Karpas-422 (cell line): ENCODE results near the gene MOV10L1. TPM values are rescaled to one million over a fixed set of nuclear protein-coding genes. Genes with fewer than 3 reads are reported as not detected.

Experiments used
- DNase-seq: peaks from one replicate; pipeline ENCODE4 v3.0.0-alpha.2; 2015
- H2AFZ ChIP-seq: fragments of 200-600 bp; sonication (generic); 2 replicates; pipeline ENCODE4 v1.6.1; 2014; ENCODE audit warnings: antibody characterized with exemption, low read length, mixed read lengths
- H3K27ac ChIP-seq: fragments of 200-600 bp; sonication (generic); 2 replicates; pipeline ENCODE4 v1.5.1; 2014; ENCODE audit warnings: mild to moderate bottlenecking, low read length, moderate library complexity
- H3K27me3 ChIP-seq: fragments of 200-600 bp; sonication (generic); 2 replicates; pipeline ENCODE4 v1.6.1; 2014; ENCODE audit warnings: low read length, mixed read lengths
- H3K36me3 ChIP-seq: fragments of 200-600 bp; sonication (generic); 2 replicates; pipeline ENCODE4 v1.6.1; 2014; ENCODE audit warnings: low read length, mixed read lengths; ENCODE audit not compliant: insufficient read depth
- H3K4me1 ChIP-seq: fragments of 200-600 bp; sonication (generic); 2 replicates; pipeline ENCODE4 v1.6.1; 2014; ENCODE audit warnings: mild to moderate bottlenecking, low read length, mixed read lengths
- H3K4me2 ChIP-seq: fragments of 200-600 bp; sonication (generic); 2 replicates; pipeline ENCODE4 v1.6.1; 2014; ENCODE audit warnings: low read length, low read depth, mild to moderate bottlenecking; ENCODE audit not compliant: poor library complexity, severe bottlenecking
- H3K4me3 ChIP-seq: fragments of 200-600 bp; sonication (generic); 2 replicates; pipeline ENCODE4 v1.5.1; 2014; ENCODE audit warnings: mild to moderate bottlenecking, antibody characterized with exemption, low read length, mixed read lengths
- H3K79me2 ChIP-seq: fragments of 200-600 bp; sonication (generic); 2 replicates; pipeline ENCODE4 v1.6.1; 2014; ENCODE audit warnings: mild to moderate bottlenecking, low read length, mixed read lengths
- H3K9ac ChIP-seq: fragments of 200-600 bp; sonication (generic); 2 replicates; pipeline ENCODE4 v1.6.0; 2014; ENCODE audit warnings: low read length
- H3K9me2 ChIP-seq: fragments of 200-600 bp; sonication (generic), shearing (Covaris generic); replicated peaks from 2 replicates; pipeline ENCODE4 v1.6.0; 2014; ENCODE audit warnings: mild to moderate bottlenecking, low read length, moderate library complexity; ENCODE audit not compliant: insufficient read depth
- H3K9me3 ChIP-seq: fragments of 300-700, 200-600 bp; sonication (generic); 2 replicates; pipeline ENCODE4 v1.6.1; 2014; ENCODE audit warnings: low read length, mixed read lengths
- H4K20me1 ChIP-seq: fragments of 200-600 bp; sonication (generic); 2 replicates; pipeline ENCODE4 v1.6.1; 2014; ENCODE audit warnings: mild to moderate bottlenecking, antibody characterized with exemption, low read length, low read depth; ENCODE audit not compliant: insufficient read depth
- total RNA-seq: library from RNA; depleted of rRNA; stranded (reverse); fragments of >200 nt; shearing (Covaris generic); gene quantifications from 2 replicates; pipeline ENCODE4 v1.2.3, GENCODE V29; 2014; ENCODE audit warnings: low replicate concordance; rRNA removed

MOV10L1 gene
- 2.9 TPM in 1 of 2 replicates, not detected in the other for total RNA-seq

DNA sequence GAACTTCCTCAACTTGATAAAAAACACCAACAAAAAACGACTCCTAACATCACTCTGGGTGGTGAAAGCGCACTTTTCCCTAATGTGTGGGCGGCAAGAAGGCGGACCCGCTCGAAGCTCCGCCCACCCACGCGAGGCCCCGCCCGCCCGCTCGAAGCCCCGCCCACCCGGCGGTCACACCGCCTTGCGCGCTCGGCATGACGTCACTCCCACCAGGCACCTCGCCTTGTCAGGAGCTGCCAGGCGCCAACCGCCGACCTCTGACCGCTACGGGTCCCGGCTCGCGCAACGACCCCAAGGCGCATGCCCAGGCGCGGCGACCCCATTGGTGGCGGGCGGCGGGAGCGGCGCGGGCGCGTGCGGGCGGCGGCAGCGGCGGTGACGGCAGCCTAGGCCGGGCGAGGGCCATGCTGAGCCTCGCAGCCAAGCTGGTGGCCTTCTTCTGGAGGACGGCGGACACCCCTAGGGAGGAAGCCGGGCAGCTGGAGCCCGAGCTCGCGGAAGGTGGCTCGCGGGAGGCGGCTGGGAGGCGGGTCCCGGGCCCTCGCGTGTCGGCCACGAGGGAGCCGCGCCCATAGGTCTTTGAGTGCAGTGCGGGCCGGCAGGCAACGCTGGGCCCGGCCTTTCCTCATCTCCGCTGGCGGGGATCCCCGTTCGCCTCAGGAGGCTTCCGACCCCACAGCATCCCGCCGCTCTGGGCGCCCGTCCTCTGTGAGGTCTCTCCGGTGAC, at the start of gene MOV10L1:
Gene MOV10L1, plus strand, starts transcription at position 325 of the 730 bp plus-strand sequence. Its CDS starts 83 bp downstream, at position 408.
- Histone ChIP-seq H3K9me2 (no peaks in the 10 kb centered on the region), H3K9me3 (no peaks in the 10 kb centered on the region; the same call in 1 of the 2 replicates), H3K27ac (no peak within 1 kb of the TSS), H2AFZ (no peak within 1 kb of the TSS), H3K27me3 (0 out of 2 replicates have a peak, but pooled peaks cover 2% of the 10 kb centered on the region), H4K20me1 (no peaks in the 10 kb centered on the region), H3K4me2 (no peak within 1 kb of the TSS), H3K9ac (no peak within 1 kb of the TSS), H3K36me3 (no peaks in the 10 kb centered on the region), H3K4me3 (no peak within 1 kb of the TSS), H3K4me1 (no peaks in the 10 kb centered on the region), H3K79me2 (no peaks in the 10 kb centered on the region)
- no peak for DNase-seq

DNA sequence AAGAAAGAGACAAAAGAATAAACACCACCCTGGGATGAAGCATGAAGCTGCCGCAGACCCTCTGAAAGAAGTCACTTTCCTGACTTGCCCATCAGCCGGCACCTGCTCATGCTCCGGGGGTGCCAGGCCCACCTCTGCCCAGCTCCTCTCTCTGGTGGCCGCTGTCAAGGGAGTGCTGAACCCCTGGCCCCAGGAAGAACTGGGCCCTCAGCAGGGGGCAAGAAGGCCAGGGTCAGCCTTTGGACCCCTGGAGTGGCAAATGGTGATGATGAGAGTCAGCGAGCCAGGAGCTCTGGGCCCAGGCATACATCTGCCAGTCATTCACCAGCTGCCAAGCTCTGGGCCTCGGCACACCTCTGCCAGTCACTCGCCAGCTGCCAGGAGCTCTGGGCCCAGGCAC, 49.1 kb upstream of the MOV10L1 start:
- H3K27ac ChIP-seq, result no peak overlapping the region
- H3K27me3 ChIP-seq, result peaks cover 4% of the 10 kb centered on the region; the same call in 1 of the 2 replicates
- H3K9ac ChIP-seq, result no peak overlapping the region
- H3K79me2 ChIP-seq, result no peaks in the 10 kb centered on the region
- no peaks in the 10 kb centered on the region for H4K20me1 ChIP-seq
- H2AFZ ChIP-seq, result no peak overlapping the region
- no peak overlapping the region for H3K4me2 ChIP-seq
- H3K9me3 ChIP-seq, result peaks cover 2% of the 10 kb centered on the region
- H3K36me3 ChIP-seq, result no peaks in the 10 kb centered on the region
- no peaks in the 10 kb centered on the region for H3K9me2 ChIP-seq
- H3K4me3 ChIP-seq, result no peak overlapping the region
- no peaks in the 10 kb centered on the region for H3K4me1 ChIP-seq
- DNase-seq, result no peak

DNA sequence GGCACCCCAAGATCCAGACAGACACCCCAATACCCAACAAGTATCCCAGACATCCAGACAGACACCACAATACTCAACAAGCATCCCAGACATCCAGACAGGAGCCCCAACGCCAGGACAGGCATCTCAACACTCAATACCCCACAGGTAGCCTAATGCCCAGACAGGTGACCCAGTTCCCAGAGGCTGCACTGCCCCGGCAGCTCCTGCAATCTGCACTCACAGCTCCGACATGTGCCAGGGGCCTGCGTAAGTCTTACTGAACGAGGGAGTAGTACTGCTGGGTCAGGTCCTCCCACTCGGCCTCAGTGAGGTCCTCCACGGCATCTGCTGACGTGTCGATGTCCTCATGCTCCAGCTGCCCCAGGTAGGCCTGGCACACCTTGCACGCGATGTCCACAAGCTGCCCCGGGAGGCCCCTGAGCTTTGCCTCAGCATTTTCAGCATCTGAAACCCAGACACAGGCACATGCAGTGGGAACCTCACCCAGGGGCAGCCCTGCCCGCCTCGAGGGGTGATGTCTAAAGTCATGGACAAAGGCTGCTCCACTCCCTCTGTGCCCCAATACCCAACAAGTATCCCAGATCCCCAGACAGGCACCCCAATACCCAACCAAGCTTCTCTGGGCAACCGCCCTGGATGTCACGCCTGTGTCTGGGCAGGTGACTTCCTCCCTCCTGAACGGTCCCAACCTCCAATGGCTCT, 48.3 kb upstream of the MOV10L1 start:
- Histone ChIP-seq H3K36me3 (no peaks in the 10 kb centered on the region), H3K9ac (no peak overlapping the region), H3K79me2 (no peaks in the 10 kb centered on the region), H3K27ac (no peak overlapping the region), H2AFZ (no peak overlapping the region), H3K4me3 (no peak overlapping the region), H3K4me1 (no peaks in the 10 kb centered on the region), H4K20me1 (no peaks in the 10 kb centered on the region), H3K27me3 (peaks cover 4% of the 10 kb centered on the region; the same call in 1 of the 2 replicates), H3K4me2 (no peak overlapping the region), H3K9me2 (no peaks in the 10 kb centered on the region), H3K9me3 (peaks cover 2% of the 10 kb centered on the region)
- DNase-seq, result no peak

DNA sequence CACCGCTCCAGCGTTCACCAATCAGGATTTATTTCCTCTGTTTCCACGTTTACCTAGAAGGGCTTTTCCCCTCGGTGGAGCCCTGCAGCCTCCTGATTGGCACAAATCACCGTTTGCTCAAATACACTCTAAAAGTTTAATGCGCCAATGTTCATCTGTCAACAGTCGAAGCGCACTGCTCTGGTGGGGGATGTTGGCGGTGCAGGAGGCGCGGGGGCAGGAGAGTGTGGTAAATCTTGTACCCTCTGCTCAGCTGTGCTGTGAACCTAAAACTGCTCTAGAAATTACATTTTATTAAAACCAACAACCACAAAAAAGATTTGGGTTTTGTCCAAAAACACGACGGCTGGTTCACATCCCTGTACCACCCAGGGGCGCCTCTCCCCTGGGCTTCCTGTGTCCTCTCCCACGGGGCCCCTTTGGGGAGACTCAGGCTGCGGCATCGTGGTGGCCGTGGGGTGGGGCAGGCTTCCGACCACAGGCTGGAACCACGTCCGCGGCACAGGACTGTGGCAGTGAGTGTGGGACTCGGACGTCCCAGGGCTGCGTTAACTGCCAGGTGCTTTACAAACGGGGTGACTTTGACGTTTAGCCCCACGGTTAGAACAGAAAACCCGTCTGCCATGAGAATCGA, 45.2 kb upstream of the MOV10L1 start:
- H3K27me3 ChIP-seq, result no peaks in the 10 kb centered on the region; the same call in 1 of the 2 replicates
- no peak overlapping the region for H3K4me3 ChIP-seq
- no peaks in the 10 kb centered on the region for H4K20me1 ChIP-seq
- no peaks in the 10 kb centered on the region for H3K79me2 ChIP-seq
- H3K4me2 ChIP-seq, result no peak overlapping the region
- no peak overlapping the region for H2AFZ ChIP-seq
- H3K36me3 ChIP-seq, result no peaks in the 10 kb centered on the region
- H3K4me1 ChIP-seq, result no peaks in the 10 kb centered on the region
- no peak overlapping the region for H3K9ac ChIP-seq
- H3K9me2 ChIP-seq, result no peaks in the 10 kb centered on the region
- H3K27ac ChIP-seq, result no peak overlapping the region
- H3K9me3 ChIP-seq, result no peaks in the 10 kb centered on the region; the same call in 1 of the 2 replicates
- DNase-seq, result no peak

DNA sequence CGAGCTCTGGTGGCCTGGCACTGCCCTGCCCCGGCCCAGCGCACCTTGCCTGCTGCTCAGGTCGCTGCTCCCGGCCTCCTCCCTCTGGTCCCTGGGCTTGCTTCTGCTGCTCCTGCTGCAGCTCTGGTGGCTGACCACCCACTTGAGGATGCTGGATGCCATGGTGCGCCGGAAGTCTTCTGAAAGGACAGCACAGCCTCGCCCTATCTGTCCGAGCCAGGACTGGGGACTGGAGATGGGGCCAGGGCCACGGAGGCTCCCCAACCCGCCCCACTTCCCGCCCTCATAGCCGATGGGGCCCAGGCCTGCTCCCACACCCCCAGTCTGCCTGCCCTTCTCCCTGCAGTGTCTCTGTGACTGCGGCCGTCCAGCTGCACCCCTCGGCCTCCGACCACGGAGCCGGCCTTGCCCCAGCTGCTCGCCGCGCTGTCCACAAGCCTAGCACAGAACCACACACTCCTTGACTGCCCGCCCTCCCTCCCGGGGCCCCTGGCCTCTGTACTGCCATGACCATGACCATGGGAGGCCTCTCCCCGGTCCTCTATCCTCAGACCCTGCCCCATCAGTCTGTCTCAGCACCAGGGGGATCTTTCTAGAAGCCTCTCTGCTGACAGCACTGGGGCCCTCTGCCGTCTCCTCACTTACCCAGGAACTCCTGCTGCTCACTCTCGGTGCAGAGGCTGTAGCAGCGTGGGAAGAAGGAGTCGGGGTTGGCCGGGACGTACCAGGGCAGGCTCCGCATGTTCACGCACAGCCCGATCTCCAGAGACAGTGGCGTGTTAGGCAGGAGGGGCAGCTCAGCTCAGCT, 44.4 kb upstream of the MOV10L1 start:
- no peaks in the 10 kb centered on the region for H3K9me2 ChIP-seq
- H3K4me3 ChIP-seq, result no peak overlapping the region
- H3K4me1 ChIP-seq, result no peaks in the 10 kb centered on the region
- H3K9me3 ChIP-seq, result no peaks in the 10 kb centered on the region
- no peak overlapping the region for H3K9ac ChIP-seq
- no peak overlapping the region for H2AFZ ChIP-seq
- no peak for DNase-seq
- H4K20me1 ChIP-seq, result no peaks in the 10 kb centered on the region
- H3K27me3 ChIP-seq, result no peaks in the 10 kb centered on the region
- H3K27ac ChIP-seq, result no peak overlapping the region
- no peak overlapping the region for H3K4me2 ChIP-seq
- H3K79me2 ChIP-seq, result no peaks in the 10 kb centered on the region
- no peaks in the 10 kb centered on the region for H3K36me3 ChIP-seq

DNA sequence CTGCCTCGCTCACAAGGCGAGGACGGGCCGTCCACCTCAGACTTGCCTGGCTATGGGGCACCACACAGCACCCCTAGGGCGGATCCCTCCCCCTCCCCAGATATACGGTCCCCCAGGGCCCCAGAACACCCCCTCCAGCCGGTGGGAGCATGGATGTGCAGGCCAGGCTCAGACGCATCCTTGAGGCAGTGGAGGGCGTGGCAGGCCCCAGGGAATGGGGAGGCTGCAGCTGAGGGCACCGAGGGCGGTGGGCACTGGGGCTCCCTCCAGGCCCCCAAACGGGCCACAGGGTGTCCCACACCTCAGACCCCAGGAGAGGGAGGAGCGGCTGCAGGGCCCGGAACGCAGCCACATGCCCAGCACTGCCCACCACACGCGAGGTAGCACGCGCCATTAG, 43.8 kb upstream of the MOV10L1 start:
- no peak overlapping the region for H3K4me2 ChIP-seq
- H3K36me3 ChIP-seq, result no peaks in the 10 kb centered on the region
- no peak for DNase-seq
- H3K79me2 ChIP-seq, result no peaks in the 10 kb centered on the region
- H2AFZ ChIP-seq, result no peak overlapping the region
- H3K4me3 ChIP-seq, result no peak overlapping the region
- no peaks in the 10 kb centered on the region for H3K9me2 ChIP-seq
- H3K27me3 ChIP-seq, result no peaks in the 10 kb centered on the region
- no peaks in the 10 kb centered on the region for H4K20me1 ChIP-seq
- no peaks in the 10 kb centered on the region for H3K9me3 ChIP-seq
- no peak overlapping the region for H3K9ac ChIP-seq
- no peak overlapping the region for H3K27ac ChIP-seq
- no peaks in the 10 kb centered on the region for H3K4me1 ChIP-seq

DNA sequence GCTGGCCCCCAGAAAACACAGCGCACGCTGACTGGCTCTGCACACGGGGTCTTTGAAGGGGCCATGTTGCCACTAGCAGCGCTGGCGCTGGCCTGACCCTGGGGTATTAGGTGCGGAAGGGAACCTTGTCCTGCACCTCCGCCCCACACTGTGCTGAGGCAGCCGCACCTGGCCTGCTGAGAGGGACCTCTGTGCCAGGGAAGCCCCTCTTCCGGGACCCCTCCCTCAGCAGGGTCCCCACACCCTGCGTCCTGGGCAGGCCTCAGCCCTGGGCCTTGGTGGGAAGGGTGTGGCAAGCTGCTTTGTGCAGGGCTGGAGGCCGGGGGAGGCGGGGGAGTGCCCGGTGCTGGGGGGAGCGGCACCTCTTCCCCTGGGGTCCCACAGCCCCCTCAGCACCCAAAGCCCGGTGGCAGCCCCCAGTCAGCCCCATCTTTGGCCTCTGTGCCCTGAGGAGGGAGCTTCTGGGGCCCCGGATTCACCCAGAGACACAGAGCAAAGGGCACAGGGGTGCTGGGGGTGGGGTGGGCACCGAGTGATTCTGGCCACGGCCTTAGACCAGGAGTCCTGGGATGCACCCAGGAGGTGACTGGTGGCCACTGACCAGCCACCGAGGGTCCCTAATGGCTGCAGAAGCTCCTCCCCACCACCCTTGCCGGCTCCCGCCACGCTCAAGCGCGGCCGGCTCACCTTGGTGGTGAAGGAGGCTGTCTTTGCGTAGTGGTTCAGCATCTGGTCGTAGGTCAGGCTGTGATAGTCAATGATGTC, 43.1 kb upstream of the MOV10L1 start:
- Histone ChIP-seq H3K4me3 (no peak overlapping the region), H3K9me3 (no peaks in the 10 kb centered on the region), H4K20me1 (no peaks in the 10 kb centered on the region), H3K4me2 (no peak overlapping the region), H3K4me1 (no peaks in the 10 kb centered on the region), H3K27ac (no peak overlapping the region), H3K9me2 (no peaks in the 10 kb centered on the region), H3K27me3 (no peaks in the 10 kb centered on the region), H2AFZ (no peak overlapping the region), H3K36me3 (no peaks in the 10 kb centered on the region), H3K9ac (no peak overlapping the region), H3K79me2 (no peaks in the 10 kb centered on the region)
- DNase-seq, result no peak
